Fibroblast of lung (primary cell): Measurements from ENCODE around the gene LY6G6F.

Experiments used
- EZH2 ChIP-seq: IDR thresholded peaks from 2 replicates; pipeline ENCODE4 v1.5.1; 2012; ENCODE audit warnings: low read length, control low read depth, mild to moderate bottlenecking; ENCODE audit errors: missing control alignments
- TF ChIP-seq, protein P1 (sequence below), 2 donors: IDR thresholded peaks in 1 of 2; conservative IDR thresholded peaks in 1 of 2; 1 replicate in 1 of 2; 2 replicates in 1 of 2; pipeline ENCODE4 v1.5.1; 2011 to 2012; ENCODE audit warnings: low read length in 2 of 2, control low read depth in 1 of 2, inconsistent platforms in 1 of 2, low read depth in 1 of 2, mild to moderate bottlenecking in 1 of 2

DNA sequence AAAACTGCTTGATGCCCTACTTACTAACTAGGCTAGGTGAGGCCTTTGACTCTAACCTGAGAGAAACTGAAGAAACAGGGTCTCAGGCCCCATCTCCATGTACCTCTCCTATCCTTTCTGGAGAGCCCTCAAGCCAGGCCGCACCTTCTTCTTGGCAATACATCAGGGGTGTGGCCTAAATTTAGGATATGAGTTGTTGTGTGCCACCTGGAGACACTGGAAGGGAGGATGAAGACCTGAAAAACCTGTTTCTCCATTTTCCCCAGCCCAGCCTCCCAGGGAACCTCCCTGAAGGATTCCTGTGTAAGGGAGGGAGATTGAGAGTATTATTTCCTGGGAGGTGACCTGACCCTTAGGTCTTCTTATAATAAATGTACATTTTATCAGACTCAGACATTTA is 11.6 kb downstream of the LY6G6F start:
- TF ChIP-seq, protein P1, sequence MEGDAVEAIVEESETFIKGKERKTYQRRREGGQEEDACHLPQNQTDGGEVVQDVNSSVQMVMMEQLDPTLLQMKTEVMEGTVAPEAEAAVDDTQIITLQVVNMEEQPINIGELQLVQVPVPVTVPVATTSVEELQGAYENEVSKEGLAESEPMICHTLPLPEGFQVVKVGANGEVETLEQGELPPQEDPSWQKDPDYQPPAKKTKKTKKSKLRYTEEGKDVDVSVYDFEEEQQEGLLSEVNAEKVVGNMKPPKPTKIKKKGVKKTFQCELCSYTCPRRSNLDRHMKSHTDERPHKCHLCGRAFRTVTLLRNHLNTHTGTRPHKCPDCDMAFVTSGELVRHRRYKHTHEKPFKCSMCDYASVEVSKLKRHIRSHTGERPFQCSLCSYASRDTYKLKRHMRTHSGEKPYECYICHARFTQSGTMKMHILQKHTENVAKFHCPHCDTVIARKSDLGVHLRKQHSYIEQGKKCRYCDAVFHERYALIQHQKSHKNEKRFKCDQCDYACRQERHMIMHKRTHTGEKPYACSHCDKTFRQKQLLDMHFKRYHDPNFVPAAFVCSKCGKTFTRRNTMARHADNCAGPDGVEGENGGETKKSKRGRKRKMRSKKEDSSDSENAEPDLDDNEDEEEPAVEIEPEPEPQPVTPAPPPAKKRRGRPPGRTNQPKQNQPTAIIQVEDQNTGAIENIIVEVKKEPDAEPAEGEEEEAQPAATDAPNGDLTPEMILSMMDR (conservative IDR thresholded peaks at IDR 0.05 in 1 of 2, IDR thresholded peaks at IDR 0.05 in 1 of 2; ENCODE audit: low read depth in 1 of 2, low read length in 2 of 2), result no peak
- TF ChIP-seq EZH2, result no peak
